GM03348 (cell line): ENCODE data around the gene MAGEA9.
"Not testable (repeated sequence)": the region's sequence is repeated elsewhere in the genome, so short reads cannot be mapped to it uniquely, and the experiment has no call there.

Experiments used
- DNase-seq: peaks from one replicate; pipeline ENCODE4 v3.0.0; 2012; ENCODE audit warnings: low spot score

The MAGEA9 gene

GRCh38 chrX:149781727-149782126 lies at the start of gene MAGEA9:
Gene MAGEA9 (plus strand): TSS chrX:149781930. CDS start chrX:149786211, 4,281 bp downstream.
- not testable (repeated sequence) for DNase-seq

- DNase-seq = not testable (repeated sequence)
Measured at GRCh38 chrX:149742269-149742668, 39.5 kb upstream of the MAGEA9 start.

- not testable (repeated sequence) for DNase-seq
Measured at GRCh38 chrX:149746390-149747007, 35.2 kb upstream of the MAGEA9 start.

GRCh38 chrX:149757206-149758067 lies 24.3 kb upstream of the MAGEA9 start:
- no peak for DNase-seq

- no peak for DNase-seq
Measured at GRCh38 chrX:149758068-149758714, 23.5 kb upstream of the MAGEA9 start.

DNA sequence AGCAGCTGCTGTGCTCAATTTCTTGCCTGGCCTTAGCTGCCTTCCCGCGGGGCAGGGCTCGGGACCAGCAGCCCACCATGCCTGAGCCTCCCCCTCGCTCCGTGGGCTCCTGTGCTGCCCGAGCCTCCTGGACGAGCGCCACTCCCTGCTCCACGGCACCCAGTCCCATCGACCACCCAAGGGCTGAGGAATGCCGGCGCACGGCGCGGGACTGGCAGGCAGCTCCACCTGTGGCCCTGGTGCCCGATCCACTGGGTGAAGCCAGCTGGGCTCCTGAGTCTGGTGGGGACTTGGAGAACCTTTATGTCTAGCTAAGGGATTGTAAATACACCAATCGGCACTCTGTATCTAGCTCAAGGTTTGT lies 23.0 kb upstream of the MAGEA9 start:
- DNase-seq = not testable (repeated sequence)

DNA sequence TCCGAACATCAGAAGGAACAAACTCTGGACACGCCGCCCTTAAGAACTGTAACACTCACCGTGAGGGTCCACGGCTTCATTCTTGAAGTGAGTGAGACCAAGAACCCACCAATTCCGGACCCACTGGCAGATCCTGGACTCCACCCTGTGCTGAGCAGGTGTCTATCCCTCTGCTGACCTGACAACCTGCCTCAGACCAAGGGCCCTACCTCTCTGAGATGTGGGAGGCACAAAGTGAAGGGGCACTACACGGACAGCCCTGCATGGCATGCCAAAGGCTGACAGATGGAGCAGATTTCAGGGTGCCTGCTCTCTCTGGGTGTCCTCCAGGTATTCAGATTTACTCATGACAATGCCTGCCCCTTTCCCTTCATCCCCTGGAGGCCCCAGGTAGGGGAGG lies 21.9 kb upstream of the MAGEA9 start:
- DNase-seq = no peak

DNA sequence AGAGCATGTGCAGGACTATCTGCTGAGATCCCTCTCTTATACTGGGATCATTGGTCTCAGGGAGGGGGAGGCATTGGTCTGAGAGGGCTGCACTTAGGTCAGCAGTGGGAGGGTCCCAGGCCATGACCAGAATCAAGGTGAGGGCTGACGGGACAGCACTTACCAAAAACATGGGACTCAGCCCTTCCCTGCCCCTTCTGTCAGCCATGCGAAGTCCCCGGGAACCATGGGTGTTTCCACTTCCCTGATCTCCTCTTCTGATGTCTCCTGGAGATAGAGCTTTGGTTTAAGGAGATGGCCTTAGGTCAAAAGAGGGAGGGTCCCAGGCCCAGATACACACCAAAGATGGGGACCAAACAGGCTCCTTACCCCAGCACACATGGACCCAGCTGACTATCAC lies 20.8 kb upstream of the MAGEA9 start:
- DNase-seq = no peak

- not testable (repeated sequence) for DNase-seq
Measured at GRCh38 chrX:149761858-149762674, 19.7 kb upstream of the MAGEA9 start.

GRCh38 chrX:149762696-149763614 lies 18.8 kb upstream of the MAGEA9 start:
- no peak for DNase-seq

DNA sequence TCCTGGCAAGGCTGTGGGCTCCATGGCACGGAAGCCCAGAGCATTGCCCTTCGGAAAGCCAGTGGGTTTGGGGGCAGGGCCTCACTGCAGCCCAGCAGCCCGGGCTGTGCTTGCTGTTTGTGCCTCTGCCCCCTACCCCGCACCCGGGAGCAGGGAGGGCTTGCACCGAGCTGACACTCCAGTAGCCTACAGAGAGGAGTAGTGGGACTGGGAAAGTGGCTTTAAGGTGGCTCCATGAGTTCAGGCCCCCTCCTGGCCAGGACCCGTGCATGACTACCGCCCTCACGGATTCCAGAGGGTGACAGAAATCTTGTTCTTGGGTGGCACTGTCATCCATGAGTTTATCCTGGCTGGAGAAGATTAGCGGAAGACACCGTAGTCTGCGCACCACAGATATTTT lies 11.4 kb upstream of the MAGEA9 start:
- not testable (repeated sequence) for DNase-seq

- not testable (repeated sequence) for DNase-seq
Measured at GRCh38 chrX:149773026-149773425, 8.7 kb upstream of the MAGEA9 start.

DNA sequence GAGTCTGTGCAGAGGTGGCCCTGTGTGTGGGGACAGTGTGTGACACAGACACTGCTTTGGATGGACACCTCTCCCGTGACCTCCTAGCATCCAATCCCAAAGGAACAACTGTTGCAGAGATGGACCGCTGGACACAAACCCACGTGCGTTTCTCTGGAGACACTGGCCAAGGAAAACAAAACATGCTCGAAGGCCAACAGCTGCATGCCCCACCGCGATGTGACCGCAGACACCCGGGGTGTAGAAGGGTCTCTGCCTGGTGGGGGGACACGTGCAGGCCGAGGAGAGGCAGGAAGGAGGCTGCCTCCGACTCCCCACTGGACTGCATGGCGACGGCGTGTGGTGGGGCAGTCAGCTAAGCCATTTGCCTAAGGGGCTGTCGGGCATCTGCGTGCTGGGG lies 8.0 kb upstream of the MAGEA9 start, which contains the start of gene HSFX1:
Gene HSFX1, plus strand, starts transcription at position 301 of the 400 bp plus-strand sequence. CDS start 614 bp downstream, outside the sequence.
- DNase-seq = not testable (repeated sequence)

- DNase-seq = not testable (repeated sequence)
Measured at GRCh38 chrX:149777999-149778398, 3.7 kb upstream of the MAGEA9 start.

DNA sequence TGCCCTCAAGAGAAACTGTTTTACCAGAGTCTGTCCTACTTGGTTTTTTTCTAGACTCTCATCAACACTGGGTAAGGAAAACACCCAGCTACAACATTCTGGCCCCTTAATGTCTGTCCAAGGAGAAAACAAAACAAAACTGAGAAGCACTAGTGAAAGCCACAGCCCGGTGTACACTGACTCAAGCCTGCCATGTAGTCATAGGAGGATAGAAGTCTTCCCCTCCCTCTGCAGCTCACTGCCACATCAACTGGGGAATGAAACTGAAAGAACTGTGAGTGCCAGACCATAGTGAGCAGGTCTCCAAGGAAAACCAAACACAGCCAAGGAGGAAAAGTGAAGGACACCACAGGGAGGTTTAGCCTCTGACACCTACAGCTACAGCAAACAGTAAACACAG lies 13.8 kb downstream of the MAGEA9 start:
- not testable (repeated sequence) for DNase-seq

DNA sequence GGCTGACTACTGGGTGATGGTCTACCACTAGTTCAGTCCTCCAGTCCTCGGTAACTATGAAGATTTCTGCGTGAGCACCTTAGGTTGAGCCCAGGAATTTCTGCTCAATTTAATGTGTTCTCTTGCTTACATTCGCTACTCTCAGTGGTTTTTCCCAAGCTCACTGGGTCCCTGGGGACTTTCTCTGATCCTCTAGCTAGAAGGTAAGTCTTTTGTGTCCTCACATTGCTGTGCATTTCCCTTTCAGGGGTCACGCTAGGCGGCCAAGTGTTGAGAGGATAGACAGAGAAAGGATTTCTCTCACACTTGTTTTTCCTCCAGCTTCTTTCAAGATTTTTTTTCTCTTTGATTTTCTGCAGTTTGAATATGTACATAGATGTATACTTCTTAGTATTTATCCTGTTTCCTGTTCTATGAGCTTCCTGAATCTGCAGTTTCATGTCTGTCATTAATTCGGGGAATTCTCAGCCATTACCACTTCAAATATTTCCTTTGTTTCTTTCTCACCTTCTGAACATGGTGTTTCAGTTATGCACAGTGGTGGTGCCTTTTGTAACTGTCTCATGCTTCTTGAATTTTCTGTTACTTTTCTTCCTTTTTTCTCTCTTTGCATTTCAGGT lies 17.5 kb downstream of the MAGEA9 start:
- no peak for DNase-seq

DNA sequence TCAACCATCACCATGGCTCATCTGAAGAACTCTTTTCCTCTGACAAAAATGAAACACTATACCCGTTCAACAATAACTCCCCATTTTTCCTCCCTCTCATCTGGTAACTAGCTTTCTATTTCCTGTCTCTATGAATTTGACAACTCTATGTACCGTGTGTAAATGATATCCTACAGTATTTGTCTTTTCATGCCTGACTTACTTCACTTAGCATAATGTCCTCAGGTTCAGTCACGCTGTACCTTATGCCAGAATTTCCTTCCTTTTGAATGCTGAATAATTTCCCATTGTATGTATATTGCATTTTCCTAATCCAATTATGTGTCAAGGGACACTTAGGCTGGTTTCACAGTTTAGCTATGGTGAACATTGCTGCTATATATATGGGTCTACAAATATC lies 18.2 kb downstream of the MAGEA9 start:
- DNase-seq = no peak

GRCh38 chrX:149803458-149804062 lies 21.8 kb downstream of the MAGEA9 start:
- no peak for DNase-seq

- no peak for DNase-seq
Measured at GRCh38 chrX:149804102-149804501, 22.4 kb downstream of the MAGEA9 start.
